Right atrium auricular region (tissue), 2 donors: ENCODE measurements around the gene TRIM29. TPM values are rescaled to one million over a fixed set of nuclear protein-coding genes. Genes with fewer than 3 reads are reported as not detected.
A peak's percentile ranks its signal among the peaks of the same experiment; 100 is the strongest.

Experiments
- DNase-seq: peaks from one replicate; pipeline ENCODE4 v3.0.0-alpha.2; 2019; ENCODE audit warnings: low spot score
- H3K27ac ChIP-seq, 2 donors: fragments of 200-600 bp; sonication (generic); 1 replicate in 1 of 2; 2 replicates in 1 of 2; pipeline ENCODE4 v1.5.1; 2016 to 2019
- H3K27me3 ChIP-seq, 2 donors: fragments of 200-600 bp; sonication (generic); one replicate each; pipeline versions ENCODE4 v1.5.1 to v1.6.0; 2017 to 2019
- H3K36me3 ChIP-seq: fragments of 200-600 bp; sonication (generic); one replicate; pipeline ENCODE4 v1.5.1; 2016
- H3K4me1 ChIP-seq, 2 donors: fragments of 200-600 bp; sonication (generic); one replicate each; pipeline versions ENCODE4 v1.5.1 to v1.6.0; 2017 to 2019
- H3K4me3 ChIP-seq, 2 donors: fragments of 200-600 bp; sonication (generic); 1 replicate in 1 of 2; 2 replicates in 1 of 2; pipeline ENCODE4 v1.5.1; 2017 to 2019; ENCODE audit warnings: mild to moderate bottlenecking in 1 of 2, moderate library complexity in 1 of 2
- H3K9me3 ChIP-seq, 2 donors: fragments of 200-600 bp; sonication (generic); one replicate each; pipeline ENCODE4 v1.5.1; 2019
- CTCF ChIP-seq, 2 donors: fragments of 200-600 bp; sonication (generic); IDR thresholded peaks; one replicate each; pipeline ENCODE4 v1.5.1; 2019; ENCODE audit warnings: antibody characterized with exemption in 2 of 2
- total RNA-seq, 2 donors: library from RNA; depleted of rRNA; stranded (reverse); fragments of >200 nt; gene quantifications; one replicate each; pipeline ENCODE4 v1.1.0, GENCODE V29; 2016

Gene TRIM29
- total RNA-seq, 2 donors from 2014 or later: 0.85 to 2.7 TPM

- peaks cover 0 to 5% of the 10 kb centered on the region in 2 donors for H3K27me3 ChIP-seq
- TF ChIP-seq CTCF (IDR thresholded peaks at IDR 0.05): no peak
- no peak overlapping the region for H3K27ac ChIP-seq
- no peaks in the 10 kb centered on the region for H3K36me3 ChIP-seq
- peak; percentile 40 for DNase-seq
- H3K4me1 ChIP-seq: peaks cover 0 to 21% of the 10 kb centered on the region in 2 donors
- H3K9me3 ChIP-seq: no peaks in the 10 kb centered on the region
- H3K4me3 ChIP-seq: no peak overlapping the region
These were observed 35.9 kb upstream of the TRIM29 start for GRCh38 chr11:120173807-120174206.

GRCh38 chr11:120173019-120173705, 35.2 kb upstream of the TRIM29 start:
- Histone ChIP-seq H3K4me3 (no peak overlapping the region), H3K9me3 (no peaks in the 10 kb centered on the region), H3K27ac (no peak overlapping the region), H3K27me3 (peaks cover 0 to 5% of the 10 kb centered on the region in 2 donors), H3K36me3 (no peaks in the 10 kb centered on the region), H3K4me1 (peaks cover 0 to 24% of the 10 kb centered on the region in 2 donors)
- DNase-seq: no peak
- no peak for TF ChIP-seq CTCF (IDR thresholded peaks at IDR 0.05)

GRCh38 chr11:120172054-120172911, 34.4 kb upstream of the TRIM29 start:
- Histone ChIP-seq H3K27ac (no peak overlapping the region), H3K27me3 (peaks cover 0 to 5% of the 10 kb centered on the region in 2 donors), H3K9me3 (no peaks in the 10 kb centered on the region), H3K36me3 (no peaks in the 10 kb centered on the region), H3K4me1 (peaks cover 0 to 25% of the 10 kb centered on the region in 2 donors), H3K4me3 (no peak overlapping the region)
- peak; percentile 67 to 89 for TF ChIP-seq CTCF (IDR thresholded peaks at IDR 0.05)
- DNase-seq: peak; percentile 80

- Histone ChIP-seq H3K4me1 (peaks cover 0 to 25% of the 10 kb centered on the region in 2 donors), H3K27me3 (peaks cover 0 to 5% of the 10 kb centered on the region in 2 donors), H3K36me3 (no peaks in the 10 kb centered on the region), H3K4me3 (no peak overlapping the region), H3K27ac (no peak overlapping the region), H3K9me3 (no peaks in the 10 kb centered on the region)
- peak; percentile 56 for DNase-seq
- TF ChIP-seq CTCF (IDR thresholded peaks at IDR 0.05): no peak
These were observed 32.9 kb upstream of the TRIM29 start for GRCh38 chr11:120170741-120171261.

GRCh38 chr11:120169981-120170698, 32.2 kb upstream of the TRIM29 start:
- no peak overlapping the region for H3K27ac ChIP-seq
- H3K9me3 ChIP-seq: peaks cover 0 to under 1% of the 10 kb centered on the region in 2 donors
- DNase-seq: peak; percentile 47
- peaks cover 0 to 25% of the 10 kb centered on the region in 2 donors for H3K4me1 ChIP-seq
- H3K4me3 ChIP-seq: peak overlapping the region in 1 of 2 donors; percentile 47
- no peaks in the 10 kb centered on the region for H3K36me3 ChIP-seq
- peaks cover 0 to 5% of the 10 kb centered on the region in 2 donors for H3K27me3 ChIP-seq
- TF ChIP-seq CTCF (IDR thresholded peaks at IDR 0.05): no peak
